NCI-H2029 (cell line): ENCODE data around the gene PHLDB2.

Experiments used
- DNase-seq: peaks from one replicate; lab custom pipeline; 2025; lab: John Stamatoyannopoulos, UW

The PHLDB2 gene

DNA sequence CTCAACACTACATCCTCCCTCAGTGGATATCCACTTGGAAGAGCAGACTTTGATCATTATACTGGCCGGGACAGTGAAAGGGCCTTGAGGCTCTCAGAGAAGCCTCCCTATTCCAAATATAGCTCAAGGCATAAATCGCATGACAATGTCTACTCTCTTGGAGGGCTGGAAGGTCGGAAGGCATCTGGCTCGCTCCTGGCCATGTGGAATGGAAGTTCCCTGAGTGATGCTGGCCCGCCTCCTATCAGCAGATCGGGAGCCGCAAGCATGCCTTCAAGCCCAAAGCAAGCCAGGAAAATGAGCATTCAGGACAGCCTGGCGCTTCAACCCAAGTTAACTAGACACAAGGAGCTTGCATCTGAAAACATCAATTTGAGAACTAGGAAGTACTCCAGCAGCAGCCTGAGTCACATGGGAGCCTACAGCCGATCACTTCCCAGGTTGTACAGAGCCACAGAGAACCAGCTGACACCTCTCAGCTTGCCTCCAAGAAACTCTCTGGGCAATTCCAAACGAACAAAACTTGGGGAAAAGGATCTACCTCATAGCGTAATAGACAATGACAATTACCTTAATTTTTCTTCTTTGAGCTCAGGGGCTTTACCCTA, 25.4 kb downstream of the PHLDB2 start:
- DNase-seq: no peak

DNA sequence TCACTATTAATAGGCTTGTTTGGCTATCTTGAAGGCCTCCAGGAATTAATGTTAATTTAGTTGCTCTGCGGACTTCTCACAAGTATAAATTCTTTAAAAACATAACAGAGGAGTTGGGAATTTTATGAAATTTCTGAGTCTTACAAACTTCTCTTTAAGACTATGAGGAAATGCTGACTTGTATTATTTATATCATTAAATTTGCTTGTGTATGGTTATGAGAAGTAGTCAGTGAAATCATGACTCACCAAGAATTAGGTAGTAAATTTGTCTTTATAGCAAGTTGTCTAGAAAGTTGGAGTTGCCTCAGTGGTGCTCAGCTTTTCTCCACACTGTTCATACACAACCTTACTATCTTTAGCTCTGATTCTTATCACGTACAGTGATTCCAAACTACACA, 26.5 kb downstream of the PHLDB2 start:
- no peak for DNase-seq

DNA sequence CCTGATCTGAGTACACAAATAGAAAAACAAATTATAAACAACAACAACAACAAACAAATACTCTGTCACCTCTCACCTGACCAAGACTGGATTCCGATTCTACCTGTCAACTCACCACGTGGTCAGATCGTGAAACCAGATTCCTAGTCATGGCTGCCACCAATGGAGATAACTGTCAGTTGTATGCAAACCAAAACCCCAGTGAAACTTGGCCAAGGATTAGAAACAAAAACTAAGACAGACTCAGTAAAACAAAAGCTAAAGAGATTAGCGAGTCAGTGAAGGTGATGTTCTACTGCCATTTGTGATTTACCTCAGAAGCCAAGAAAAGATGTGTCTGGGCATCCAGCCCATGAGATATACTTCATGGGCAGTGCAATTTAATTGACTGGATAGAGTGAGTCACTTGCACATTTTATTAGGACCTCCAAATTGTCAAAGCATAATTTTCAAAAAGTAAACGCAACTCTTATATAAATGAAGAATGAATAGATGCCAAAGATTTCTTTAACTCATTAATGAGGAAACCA, 31.1 kb downstream of the PHLDB2 start:
- no peak for DNase-seq

DNA sequence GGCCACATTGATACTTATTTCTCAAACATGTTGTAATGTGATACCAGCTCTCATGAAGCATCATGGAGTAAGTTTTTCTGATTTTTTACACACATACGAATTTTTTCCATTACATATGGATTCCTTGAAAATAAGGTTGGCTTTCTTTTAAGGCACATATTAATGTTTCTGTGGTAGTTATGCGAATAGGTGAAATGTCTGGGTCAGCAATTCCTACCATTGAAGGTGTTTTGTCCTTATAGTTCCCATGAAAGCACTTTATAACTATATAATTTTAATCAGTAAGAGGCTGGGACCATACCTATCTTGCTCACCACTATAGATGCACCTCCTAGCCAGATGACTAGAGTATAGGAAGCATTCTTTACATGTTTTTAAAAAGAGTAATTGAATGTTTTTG, 33.0 kb downstream of the PHLDB2 start:
- DNase-seq: no peak

DNA sequence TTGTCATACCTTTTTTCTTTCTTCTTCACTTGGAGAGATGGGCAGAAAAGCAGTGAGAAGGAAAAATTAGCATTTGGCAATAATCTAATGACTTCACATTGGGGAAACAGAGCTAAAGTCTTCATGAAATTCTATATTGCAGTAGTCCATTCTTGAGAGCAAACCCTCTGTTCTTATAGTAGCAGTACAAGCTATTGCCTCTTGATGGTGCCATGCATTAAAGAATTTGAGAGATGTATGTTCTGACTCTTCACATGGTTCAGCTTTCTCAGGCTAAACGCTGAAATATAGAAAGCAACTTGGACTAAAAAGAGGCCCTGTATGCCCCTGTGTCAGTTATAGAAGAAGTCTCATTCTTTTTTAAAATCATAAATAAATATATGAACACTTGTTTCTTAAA, 36.0 kb downstream of the PHLDB2 start:
- DNase-seq: peak; percentile 55

DNA sequence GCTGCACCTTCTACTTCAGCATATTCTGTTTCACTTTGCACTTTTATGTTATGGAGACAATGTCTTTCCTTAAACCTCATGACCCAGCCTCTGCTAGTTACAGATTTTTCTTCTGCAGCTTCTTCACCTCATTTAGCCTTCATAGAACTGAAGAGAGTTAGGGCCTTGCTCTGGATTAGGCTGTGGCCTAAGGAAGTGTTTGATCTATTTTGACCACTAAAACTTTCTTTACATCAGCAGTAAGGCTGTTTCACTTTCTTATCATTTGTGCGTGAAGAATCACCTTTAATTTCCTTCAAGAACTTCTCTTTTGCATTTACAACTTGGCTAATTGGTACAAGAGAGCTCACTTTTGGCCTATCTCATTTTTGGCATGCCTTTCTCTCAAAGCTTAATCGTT, 40.9 kb downstream of the PHLDB2 start:
- no peak for DNase-seq

DNA sequence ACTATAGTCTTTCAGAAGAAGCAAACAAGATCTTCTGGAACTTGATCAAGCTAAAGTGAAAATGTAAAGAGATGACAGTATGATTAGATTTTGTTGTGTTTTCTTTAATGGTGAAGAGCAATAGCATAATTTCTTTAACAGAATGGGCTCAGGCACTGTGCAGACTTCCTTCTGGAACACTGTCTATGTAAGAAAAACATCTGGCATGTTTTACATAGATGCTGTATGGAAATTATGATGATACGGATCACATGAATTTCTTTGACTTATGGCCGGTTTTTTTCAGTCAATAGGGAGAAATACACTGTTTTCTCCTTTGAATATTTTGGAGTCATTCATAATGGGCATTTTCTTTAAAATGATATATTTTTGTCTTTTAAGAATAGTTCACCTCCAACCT, 42.6 kb downstream of the PHLDB2 start:
- no peak for DNase-seq

DNA sequence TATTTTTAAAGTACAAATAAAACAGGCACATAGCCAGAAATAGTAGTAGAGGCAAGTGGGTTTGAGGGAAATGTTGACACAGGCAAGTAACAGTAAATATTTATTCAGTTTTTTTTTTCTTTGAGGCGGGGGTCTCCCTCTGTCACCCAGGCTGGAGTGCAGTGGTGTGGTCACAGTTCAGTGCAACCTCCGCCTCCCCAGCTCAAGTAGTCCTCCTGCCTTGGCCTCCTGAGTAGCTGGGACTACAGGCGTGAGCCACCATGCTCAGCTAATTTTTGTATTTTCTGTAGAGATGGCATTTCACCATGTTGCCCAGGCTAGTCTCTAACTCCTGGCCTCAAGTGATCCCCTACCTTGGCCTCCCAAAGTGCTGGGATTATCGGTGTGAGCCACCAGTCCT, 43.5 kb downstream of the PHLDB2 start:
- DNase-seq: no peak

DNA sequence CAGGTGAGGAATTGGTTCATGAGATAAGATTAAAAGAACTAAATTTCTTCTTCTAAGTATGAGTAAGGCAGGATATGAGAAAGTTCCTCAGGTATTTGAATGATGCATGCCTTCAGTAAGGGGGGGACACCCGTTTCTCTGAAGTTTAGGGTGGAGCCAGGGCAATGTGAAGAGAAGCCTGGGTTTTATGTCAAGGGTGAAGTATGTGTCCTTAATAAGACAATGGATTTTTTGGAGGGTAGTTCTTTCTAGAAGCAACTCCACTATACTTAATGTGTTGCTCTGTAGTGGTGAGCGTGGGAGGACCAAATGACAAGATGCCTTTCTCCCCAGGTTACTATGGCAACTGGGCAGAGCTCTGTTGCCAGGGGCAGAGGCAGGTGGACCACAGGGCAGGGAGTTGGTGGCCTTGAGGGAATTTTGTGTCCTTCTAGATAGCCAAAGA, 44.0 kb downstream of the PHLDB2 start:
- DNase-seq: no peak

DNA sequence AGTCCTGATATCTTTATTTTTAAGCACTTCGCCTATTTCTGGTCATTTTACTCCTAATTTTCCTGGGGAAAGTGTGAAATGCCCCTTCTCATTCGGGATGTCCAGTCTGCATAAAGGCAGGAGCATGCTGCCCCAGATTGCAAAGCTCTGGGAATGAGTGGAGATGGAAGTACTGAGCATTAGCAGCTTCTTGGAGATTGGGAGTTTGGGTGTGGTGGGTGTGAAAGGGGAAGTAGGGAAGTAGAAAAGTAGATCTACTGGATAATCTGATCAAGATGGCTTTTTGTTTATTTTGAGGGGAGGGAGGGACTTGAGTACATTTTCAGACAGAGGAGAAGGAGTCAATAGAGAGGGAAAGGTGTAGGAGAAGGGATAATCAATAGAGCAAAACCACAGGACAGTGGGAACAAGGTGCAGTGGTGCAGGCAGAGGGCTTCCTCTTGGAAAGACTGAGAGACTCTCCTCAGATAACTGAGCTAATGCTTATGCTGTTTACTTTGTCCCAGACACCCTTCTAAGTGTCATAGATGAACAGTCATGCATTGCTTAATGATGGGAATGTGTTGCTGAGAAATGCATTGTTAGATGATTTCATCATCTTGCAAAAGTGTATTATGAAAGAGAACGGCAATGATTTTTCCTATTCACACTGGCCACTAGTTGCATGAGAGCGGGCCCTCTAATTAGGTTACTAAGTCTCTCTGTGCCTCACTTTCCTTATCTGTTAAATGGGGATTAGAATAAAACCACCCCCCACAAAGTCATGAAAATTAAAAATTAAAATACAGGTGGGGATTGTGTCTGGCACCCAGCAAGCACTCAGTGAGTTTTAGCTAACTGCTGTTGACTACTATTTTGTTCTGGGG, 45.5 kb downstream of the PHLDB2 start:
- peak; percentile 80 for DNase-seq

DNA sequence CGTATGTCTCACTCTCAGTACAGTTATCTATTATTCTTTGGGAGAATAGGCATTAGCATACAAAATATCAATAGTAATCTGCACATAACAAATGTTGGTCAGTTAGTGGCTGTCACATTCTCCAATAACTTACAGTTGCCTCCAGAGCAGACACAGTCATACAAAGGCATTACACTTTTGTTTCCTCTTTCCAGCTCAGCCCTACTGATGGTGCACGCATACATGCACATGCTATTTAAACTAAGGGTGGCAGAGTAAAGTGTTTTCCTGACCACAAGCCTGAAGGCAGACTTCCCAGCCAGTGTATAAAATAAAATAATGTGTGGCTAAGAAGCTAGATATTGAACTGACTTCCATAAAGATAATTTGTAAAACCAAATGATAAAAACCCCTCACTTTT, 47.6 kb downstream of the PHLDB2 start:
- no peak for DNase-seq

DNA sequence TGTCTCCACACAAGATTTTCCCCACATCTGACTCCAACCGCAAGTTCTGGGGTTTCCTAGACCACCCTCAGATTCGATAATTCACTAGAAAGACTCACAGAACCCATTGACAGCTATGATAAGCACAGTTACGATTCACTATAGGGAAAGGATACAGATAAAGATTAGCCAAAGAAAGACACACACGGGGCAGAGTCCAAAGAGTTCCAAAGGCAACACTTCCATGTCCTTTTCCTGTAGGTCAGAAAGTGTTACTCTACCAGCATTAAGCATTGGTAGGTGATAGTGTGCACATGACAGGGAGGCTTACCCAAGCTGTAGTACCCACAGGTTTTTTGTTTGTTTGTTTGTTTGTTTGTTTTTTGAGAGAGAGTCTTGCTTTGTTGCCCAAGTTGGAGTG, 48.1 kb downstream of the PHLDB2 start:
- DNase-seq: no peak

DNA sequence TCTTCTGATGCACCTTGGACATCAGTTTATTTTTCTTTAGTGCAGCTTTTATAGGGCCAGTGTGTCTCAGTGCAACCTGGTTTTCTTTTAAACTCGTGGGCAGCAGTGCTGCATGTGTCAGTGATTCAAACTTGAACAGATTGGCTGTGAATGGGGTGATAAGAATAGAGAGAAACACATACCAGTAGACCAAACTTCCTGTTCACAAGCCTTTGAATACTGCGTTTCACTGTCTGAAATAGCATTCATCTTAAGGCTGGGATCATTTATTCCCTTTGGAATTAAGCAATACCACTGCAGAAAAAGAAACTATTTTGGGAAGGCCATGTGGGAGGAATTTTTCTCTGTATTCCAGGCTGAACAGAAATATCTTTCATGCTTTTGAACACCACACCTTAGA, 51.7 kb downstream of the PHLDB2 start:
- DNase-seq: no peak

DNA sequence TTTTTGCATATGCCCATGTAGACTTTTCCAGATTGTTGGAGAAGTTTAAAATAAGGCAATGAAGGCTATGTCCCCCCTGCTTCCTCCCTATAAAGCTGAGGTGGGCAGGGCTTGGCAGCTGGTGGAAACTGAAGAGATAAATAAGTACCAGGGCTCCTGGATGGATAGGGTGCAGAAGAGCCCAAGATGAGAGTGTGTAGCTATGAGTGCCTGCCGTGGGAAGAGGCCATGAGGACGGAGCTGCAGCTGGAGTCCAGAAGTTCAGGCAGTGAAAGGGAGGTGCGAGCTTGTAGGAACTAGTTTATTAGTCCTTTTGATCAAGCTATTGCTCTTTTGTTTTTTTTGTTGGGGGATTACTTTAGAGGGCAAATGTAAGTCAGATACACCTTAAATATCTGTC, 52.4 kb downstream of the PHLDB2 start:
- DNase-seq: no peak

DNA sequence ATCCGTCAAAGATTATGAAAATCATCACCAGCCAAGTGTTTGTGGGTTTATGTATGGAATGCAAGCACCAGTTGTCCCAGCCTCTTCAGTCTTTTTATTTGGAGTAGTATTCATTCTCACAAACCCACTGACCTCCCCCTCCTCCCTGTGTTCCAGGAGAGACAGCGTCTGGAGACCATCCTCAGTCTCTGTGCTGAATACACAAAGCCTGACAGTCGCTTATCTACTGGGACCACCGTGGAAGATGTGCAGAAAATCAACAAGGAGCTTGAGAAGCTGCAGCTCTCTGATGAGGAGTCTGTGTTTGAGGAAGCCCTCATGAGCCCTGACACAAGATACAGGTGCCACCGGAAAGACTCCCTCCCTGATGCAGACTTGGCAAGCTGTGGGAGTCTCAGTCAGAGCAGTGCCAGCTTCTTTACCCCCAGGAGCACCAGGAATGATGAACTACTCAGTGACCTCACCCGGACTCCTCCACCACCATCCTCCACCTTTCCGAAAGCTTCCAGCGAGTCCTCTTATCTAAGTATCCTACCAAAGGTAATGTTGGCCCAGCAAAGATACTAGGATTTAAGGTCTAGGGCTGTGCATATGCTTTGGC, 54.2 kb downstream of the PHLDB2 start:
- no peak for DNase-seq

DNA sequence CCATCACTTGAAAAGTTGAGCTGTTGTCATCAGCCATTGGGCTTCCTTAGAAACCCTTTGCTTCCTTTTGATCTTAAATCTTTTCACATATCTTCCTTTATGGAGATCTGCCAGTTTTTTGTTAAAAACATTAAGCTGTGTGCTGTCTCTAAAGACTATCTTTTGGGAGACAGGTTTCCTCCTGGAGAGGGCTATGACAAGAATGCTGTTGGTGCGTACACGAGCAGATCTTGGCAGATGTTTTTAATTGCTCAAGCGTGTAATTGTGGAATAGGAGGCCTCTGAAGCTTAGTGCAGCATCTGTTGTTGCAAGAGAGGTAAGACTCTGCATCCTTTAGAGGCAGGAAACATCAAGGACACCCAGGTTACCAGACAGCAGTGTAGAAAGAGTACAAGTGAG, 56.8 kb downstream of the PHLDB2 start:
- DNase-seq: no peak

DNA sequence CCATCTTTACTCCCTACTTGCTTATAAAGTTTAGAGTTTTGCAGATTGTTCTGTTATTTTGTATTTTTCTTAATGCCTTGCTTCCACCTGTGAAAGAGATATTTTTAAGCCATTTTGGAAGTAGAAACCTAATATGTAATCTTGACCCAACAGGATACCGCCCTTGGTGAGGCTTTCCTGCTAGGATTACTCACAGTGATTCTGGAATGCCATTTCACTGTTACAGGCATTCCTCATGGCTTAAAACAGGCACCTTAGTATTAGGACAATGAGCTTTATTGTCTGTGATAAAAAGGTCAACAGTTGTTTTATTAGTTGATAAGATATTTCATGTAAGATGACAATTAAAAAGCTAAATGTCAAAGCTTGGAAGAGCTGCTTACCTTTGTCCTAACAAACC, 58.2 kb downstream of the PHLDB2 start:
- no peak for DNase-seq

DNA sequence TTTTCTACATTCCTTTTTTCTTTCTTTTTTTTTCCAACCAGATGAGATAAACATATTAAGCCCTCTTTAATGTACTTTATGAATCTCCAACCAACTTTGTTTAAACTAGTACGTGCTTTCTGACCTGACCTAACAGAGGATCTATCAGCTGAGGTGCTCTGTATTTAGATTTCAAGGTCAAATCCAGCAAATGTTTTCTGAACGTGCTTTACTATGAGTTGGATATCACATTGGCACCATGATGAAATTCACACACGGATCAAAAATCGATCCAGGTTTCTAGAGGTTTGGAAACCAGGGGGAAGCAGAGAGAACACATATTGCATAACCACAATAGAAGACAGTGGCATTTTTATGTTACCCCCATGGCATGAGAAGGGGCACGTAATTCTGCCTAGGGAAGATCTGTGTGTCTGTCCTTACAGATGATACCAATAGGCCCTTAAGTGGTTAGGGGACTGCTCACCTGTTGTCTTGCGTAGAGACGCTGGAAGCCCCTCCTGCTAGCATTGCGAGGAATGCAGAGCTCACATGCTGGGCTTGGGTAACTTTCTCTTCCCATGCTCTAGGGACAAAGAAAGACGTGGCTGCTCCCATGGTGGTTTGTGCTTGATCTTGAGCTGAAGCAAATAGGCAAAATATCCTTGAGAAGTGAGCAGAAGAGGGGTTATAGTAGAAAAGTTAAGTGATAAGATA, 60.5 kb downstream of the PHLDB2 start:
- no peak for DNase-seq

DNA sequence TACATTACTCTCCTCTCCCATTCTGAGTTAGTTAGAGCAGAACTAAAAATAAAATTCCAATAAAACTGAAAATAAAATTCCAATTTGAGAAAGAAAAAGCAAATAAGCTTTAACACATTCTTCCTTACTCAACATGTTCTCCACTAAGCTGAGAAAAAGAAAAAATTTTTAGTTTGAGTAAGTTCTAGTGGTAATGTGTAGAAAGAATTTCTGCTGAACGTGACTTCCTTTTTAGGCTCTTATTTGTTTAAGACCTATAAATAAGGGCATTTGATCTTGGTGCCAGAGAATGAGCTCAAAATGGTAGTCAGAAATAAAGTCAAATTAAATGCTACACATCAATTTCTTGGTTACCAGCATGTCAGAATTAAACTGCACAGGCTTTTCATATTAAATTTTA, 62.1 kb downstream of the PHLDB2 start:
- DNase-seq: no peak

DNA sequence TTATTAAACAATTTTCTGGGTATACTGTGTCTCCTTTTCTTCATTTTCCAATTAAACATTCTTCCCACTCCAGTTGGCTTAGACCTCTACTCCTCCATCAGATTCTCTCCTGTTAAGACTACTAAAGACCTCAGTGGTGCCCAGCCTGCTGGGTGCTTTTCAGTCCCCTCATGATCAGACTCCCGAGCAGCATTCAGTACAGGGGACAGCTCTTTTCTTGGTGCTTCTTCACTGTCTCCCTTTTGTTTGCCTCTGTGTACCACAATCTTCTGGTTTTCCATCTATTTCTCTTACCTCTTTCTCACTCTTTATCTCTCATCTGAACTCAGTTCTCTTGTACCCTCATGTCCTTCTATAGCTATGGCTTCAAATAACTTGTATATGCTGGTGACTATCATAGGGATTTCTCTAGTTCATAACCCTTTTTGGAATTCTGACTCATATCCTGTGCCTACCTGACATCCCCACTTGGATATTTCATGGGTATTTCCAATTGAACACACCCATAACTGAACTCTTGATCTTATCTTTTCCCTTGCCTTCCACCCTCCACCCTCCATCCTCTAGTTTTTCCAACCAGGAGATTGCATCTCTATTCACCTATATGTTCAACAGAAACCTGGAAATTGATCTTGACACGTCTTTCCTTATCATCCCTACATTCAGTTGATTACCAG, 64.2 kb downstream of the PHLDB2 start:
- no peak for DNase-seq

DNA sequence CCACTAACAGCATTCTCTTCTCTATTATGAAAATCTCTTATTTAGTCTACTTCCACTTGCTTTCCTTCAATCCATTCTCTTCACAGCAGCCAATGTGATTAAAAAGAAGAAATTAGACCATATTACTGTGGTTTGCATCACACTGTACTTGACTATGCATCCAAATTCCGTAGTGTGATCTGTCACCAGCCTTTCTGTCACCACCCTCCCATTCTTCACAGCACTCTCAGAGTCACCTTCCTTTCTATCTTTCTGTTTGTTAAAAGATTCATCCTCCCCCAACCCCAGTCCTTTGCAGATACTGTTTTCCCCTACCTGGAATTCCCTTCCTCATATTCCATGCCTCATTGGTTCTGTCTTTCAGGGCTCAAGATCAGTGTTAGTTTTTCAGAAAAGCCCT, 64.7 kb downstream of the PHLDB2 start:
- no peak for DNase-seq

DNA sequence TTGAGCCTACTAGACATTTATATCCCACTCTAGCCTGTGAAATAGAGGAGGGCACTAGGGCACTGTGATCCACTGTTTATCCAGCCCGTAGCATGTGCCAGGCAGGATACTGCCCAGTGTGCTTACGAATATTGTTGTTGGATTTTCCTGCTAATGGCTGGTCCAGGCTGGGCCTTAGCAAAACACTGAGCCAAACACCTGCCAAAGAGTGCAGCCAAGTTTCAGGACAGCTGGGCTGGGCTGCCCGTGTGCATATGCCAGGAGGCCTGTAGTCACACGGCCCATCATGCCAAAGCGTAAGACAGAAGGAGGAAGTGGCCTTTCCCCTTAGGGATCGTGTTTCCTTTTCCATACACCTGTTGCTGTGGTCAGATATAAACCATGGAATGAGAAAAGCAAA, 65.2 kb downstream of the PHLDB2 start:
- DNase-seq: peak; percentile 98
